Erythroblast (primary cell): ENCODE data around the gene GCH1.
"Not testable (repeated sequence)": the region's sequence is repeated elsewhere in the genome, so short reads cannot be mapped to it uniquely, and the experiment has no call there.

Experiments
- DNase-seq, 2 experiments: peaks; one replicate each; lab custom pipeline; 2025; lab: John Stamatoyannopoulos, UW
- GATA1 ChIP-seq: IDR thresholded peaks from 2 replicates; pipeline ENCODE4 v1.6.1; 2011; ENCODE audit warnings: low read depth, mild to moderate bottlenecking, control low read depth, low read length, moderate library complexity
- POLR2A ChIP-seq: IDR thresholded peaks from 2 replicates; pipeline ENCODE4 v1.6.1; 2011; ENCODE audit warnings: mild to moderate bottlenecking, low read length

Gene GCH1

DNA sequence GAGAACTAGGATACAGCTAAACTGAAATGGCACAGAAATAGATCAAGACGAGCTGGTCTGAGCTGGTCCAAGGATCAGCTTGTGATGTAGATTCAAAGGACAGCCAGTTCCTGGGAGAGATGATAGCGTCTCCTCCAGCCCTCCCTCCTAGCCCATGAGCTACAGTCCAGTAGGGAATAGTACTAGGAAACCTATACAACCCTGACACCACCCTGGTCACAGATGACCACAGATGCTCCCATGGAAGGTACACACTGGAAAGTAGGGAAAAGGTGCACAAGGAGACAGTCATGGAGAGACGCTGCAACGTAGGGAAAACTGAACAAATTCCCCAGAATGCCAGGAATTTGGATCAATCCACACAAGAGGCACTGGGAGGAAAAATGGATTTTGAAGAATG, 6.9 kb downstream of the GCH1 start:
- no peak for TF ChIP-seq POLR2A
- TF ChIP-seq GATA1: no peak
- DNase-seq: no peak

- TF ChIP-seq GATA1 (no peak), POLR2A (no peak)
- DNase-seq: no peak
Observed at GRCh38 chr14:54894995-54895394, 7.6 kb downstream of the GCH1 start.

DNA sequence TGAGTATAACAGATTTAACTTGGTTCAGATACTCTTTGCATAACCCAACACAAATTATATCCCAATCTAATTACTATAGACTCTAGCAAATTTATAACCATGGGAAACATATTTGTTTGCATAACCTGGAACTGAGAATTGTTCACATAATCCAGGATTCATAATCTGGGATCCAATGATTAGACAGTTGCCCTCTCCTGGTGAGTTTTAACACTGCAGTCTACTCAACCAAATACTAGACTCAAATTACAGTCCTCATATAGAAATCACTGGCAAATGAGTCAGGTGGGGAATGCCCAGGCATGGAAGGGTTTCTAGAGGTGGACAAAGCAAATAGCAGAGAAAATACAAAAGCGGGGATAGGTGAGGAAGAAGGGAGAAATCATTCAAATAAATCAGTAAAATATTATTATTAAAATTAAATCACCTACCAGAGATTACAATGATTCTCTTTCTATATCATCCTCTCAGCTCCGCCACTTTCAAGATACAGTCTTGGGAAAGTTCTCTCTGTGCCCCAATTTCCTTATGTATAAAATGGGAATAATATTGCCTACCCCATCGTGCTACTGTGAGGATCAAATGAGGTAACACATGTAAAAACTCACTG, 9.4 kb downstream of the GCH1 start:
- no peak for TF ChIP-seq POLR2A
- TF ChIP-seq GATA1: no peak
- DNase-seq: peak; percentile 8 to 47

- TF ChIP-seq GATA1: no peak
- no peak for TF ChIP-seq POLR2A
- DNase-seq: no peak
Observed at GRCh38 chr14:54891471-54892245, 11.0 kb downstream of the GCH1 start.

DNA sequence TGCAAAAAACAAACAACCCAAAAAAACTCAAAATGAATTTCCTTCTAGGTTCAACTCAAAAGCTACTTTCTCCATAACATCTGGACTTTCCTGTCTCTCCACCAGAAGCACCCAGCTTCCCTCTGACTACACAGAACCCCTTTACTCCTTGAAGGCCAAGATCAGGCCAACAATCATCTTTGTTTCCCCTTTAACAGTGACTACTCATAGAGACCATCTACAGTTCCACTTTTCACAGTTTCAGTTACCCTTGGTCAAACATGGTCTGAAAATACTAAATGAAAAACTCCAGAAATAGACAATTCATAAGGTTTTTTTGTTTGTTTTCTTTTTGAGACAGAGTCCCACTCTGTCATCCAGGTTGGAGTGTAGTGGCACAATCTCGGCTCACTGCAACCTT, 11.8 kb downstream of the GCH1 start:
- TF ChIP-seq GATA1: no peak
- no peak for TF ChIP-seq POLR2A
- no peak for DNase-seq

DNA sequence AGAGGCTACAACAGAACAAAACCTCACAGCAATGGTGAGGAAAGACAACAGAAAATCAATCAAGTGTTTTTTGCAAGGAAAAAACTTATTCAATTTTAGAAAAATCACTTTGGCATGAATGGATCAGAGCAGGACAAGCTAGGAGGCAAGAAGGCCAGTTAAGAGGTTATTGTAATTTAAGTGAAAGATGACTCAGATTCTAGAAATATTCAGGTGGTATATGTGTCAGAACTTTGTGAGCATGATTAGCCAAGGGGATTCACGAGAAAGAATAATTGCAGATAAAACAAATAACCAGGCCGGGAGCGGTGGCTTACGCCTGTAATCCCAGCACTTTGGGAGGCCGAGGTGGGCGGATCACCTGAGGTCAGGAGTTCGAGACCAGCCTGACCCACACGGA, 12.7 kb downstream of the GCH1 start:
- no peak for DNase-seq
- TF ChIP-seq GATA1 (no peak), POLR2A (no peak)

DNA sequence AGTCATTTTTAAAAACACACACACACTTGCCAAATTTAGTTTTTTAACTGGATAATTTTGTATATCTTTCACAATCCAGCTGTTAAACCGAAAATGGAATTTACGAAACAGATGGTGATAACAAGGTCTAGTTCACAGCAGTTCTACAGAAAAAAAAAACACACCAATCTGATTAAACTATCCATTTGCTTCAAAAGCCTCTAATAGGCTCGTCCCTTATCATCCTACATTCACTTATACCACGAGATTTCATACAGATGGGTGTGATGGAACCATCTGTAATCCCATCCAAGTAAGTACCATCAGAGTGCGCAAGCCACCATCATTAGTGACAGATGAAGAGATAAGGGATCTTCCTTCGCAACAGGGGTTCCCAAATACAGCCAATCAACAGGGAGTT, 20.1 kb downstream of the GCH1 start:
- no peak for DNase-seq

GRCh38 chr14:54881761-54882401, 20.7 kb downstream of the GCH1 start:
- TF ChIP-seq GATA1: no peak
- TF ChIP-seq POLR2A: no peak
- no peak for DNase-seq

More for the DNA sequence above, 20.1 kb downstream of the GCH1 start:
- no peak for TF ChIP-seq POLR2A
- no peak for TF ChIP-seq GATA1

GRCh38 chr14:54881235-54881760, 21.3 kb downstream of the GCH1 start:
- TF ChIP-seq POLR2A (no peak), GATA1 (no peak)
- no peak for DNase-seq

DNA sequence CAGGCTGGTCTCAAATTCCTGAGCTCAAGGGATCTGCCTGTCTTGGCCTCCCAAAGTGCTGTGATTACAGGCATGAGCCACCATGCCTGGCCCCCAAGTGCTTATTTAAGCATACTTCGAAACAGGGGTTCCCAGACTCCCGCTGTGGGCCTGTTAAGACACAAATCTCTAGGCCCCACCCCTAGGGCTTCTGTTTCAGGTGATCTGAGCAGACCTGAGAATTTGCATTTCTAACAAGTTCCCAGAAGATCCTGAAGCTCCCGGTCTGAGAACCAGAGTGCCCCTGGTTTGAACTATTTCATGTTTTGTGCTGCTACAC, 25.0 kb downstream of the GCH1 start:
- no peak for TF ChIP-seq GATA1
- no peak for TF ChIP-seq POLR2A

DNA sequence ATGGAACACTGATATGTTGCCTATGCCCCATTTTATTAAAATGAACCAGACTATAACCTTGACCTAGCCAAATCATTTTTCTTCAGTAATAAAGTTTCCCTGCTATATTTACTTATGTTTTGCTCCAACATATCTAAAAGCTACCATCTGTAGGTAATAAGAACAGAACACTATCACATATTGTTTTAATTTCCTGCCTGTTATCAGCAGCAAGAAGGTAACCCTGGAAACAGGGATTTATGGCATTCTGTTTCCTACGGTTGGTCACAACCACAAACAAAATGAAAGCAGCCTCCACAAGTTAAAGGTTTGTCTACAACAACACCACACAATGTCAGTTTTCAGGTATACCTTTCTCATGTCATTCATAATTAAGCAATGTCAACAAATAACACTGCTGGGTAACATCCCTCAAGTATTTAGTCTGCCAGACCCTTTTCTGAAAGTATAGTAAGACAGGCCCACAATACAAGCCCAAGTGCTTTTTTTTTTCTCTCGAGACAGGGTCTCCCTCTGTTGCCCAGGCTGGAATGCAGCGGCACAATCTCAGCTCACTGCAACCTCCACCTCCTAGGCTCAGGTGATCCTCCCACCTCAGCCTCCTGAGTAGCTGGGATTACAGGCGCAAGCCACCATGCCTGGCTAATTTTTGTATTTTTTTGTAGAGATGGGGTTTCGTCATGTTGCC, 25.5 kb downstream of the GCH1 start:
- no peak for TF ChIP-seq POLR2A
- no peak for TF ChIP-seq GATA1
- DNase-seq: no peak

More for the DNA sequence above, 25.0 kb downstream of the GCH1 start:
- no peak for DNase-seq

DNA sequence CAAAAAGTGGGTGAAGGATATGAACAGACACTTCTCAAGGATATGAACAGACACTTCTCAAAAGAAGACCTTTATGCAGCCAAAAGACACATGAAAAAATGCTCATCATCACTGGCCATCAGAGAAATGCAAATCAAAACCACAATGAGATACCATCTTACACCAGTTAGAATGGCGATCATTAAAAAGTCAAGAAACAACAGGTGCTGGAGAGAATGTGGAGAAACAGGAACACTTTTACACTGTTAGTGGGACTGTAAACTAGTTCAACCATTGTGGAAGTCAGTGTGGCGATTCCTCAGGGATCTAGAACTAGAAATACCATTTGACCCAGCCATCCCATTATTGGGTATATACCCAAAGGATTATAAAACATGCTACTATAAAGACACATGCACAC, 27.0 kb downstream of the GCH1 start:
- not testable (repeated sequence) for DNase-seq

- not testable (repeated sequence) for DNase-seq
Observed at GRCh38 chr14:54870154-54871090, 32.2 kb downstream of the GCH1 start.

- no peak for TF ChIP-seq POLR2A
- TF ChIP-seq GATA1: no peak
Observed at GRCh38 chr14:54867011-54867410, 35.6 kb downstream of the GCH1 start.

More at GRCh38 chr14:54867011-54867410, 35.6 kb downstream of the GCH1 start:
- DNase-seq: no peak
